Measurements from ENCODE around the gene PRIMA1. TPM values are rescaled to one million over a fixed set of nuclear protein-coding genes. Genes with fewer than 3 reads are reported as not detected.

Gene PRIMA1
- total and polyA plus RNA-seq, 10 of the 15 experiments (the other 5 are each of a cell fraction or from before 2014, with no cell fraction given): not detected

GRCh38 chr14:93712838-93713724 lies 75.2 kb downstream of the PRIMA1 start:
- no peak overlapping the region for H3K4me2 ChIP-seq (ENCODE audit: control insufficient read depth, insufficient read depth)

More at GRCh38 chr14:93712838-93713724, 75.2 kb downstream of the PRIMA1 start:
- H2AFZ ChIP-seq (ENCODE audit: control insufficient read depth, low read depth, low read length): no peak overlapping the region
- in situ Hi-C loops (cut with MboI) (no loop called here), intact Hi-C loops (cut with micrococcal nuclease; ENCODE audit: unreplicated experiment) (no loop called here)
- no peaks in the 10 kb centered on the region for H3K36me3 ChIP-seq (ENCODE audit: control insufficient read depth in 2 of 2, insufficient read depth in 2 of 2, low read length in 1 of 2)
- ChIA-PET RAD21 (ENCODE audit: unreplicated experiment) (no interaction called here), CTCF (no interaction called here), SMC1A (ENCODE audit: uncharacterized antibody, unreplicated experiment) (interaction anchor here (1.2 kb wide), 1 partner anchor 14 kb away, joined by 3 read pairs; no protein-coding TSS in a partner anchor), POLR2A (no interaction called here)
- H3K27ac ChIP-seq (ENCODE audit: control insufficient read depth, insufficient read depth): no peak overlapping the region
- ATAC-seq (no peak), DNase-seq (ENCODE audit: low read depth, low spot score) (no peak), FAIRE-seq (no peak)
- no TSS peak for BruUV-seq (replicated peaks)
- no peak for TF ChIP-seq KAT2A (conservative IDR thresholded peaks at IDR 0.05; ENCODE audit: control insufficient read depth, low read depth, low read length)
- TF ChIP-seq CREB1 (IDR thresholded peaks at IDR 0.05; ENCODE audit: low read depth): no peak
- no peak for TF ChIP-seq BACH1 (IDR thresholded peaks at IDR 0.05; ENCODE audit: borderline replicate concordance)
- TF ChIP-seq NFXL1 (IDR thresholded peaks at IDR 0.05; ENCODE audit: borderline replicate concordance): no peak
- TF ChIP-seq, protein P1, sequence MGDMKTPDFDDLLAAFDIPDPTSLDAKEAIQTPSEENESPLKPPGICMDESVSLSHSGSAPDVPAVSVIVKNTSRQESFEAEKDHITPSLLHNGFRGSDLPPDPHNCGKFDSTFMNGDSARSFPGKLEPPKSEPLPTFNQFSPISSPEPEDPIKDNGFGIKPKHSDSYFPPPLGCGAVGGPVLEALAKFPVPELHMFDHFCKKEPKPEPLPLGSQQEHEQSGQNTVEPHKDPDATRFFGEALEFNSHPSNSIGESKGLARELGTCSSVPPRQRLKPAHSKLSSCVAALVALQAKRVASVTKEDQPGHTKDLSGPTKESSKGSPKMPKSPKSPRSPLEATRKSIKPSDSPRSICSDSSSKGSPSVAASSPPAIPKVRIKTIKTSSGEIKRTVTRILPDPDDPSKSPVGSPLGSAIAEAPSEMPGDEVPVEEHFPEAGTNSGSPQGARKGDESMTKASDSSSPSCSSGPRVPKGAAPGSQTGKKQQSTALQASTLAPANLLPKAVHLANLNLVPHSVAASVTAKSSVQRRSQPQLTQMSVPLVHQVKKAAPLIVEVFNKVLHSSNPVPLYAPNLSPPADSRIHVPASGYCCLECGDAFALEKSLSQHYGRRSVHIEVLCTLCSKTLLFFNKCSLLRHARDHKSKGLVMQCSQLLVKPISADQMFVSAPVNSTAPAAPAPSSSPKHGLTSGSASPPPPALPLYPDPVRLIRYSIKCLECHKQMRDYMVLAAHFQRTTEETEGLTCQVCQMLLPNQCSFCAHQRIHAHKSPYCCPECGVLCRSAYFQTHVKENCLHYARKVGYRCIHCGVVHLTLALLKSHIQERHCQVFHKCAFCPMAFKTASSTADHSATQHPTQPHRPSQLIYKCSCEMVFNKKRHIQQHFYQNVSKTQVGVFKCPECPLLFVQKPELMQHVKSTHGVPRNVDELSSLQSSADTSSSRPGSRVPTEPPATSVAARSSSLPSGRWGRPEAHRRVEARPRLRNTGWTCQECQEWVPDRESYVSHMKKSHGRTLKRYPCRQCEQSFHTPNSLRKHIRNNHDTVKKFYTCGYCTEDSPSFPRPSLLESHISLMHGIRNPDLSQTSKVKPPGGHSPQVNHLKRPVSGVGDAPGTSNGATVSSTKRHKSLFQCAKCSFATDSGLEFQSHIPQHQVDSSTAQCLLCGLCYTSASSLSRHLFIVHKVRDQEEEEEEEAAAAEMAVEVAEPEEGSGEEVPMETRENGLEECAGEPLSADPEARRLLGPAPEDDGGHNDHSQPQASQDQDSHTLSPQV (IDR thresholded peaks at IDR 0.05): no peak
- no peak for TF ChIP-seq RB1 (IDR thresholded peaks at IDR 0.05; ENCODE audit: borderline replicate concordance)
- TF ChIP-seq SMC3 (IDR thresholded peaks at IDR 0.05; ENCODE audit: borderline replicate concordance, low read length): no peak
- no peak for TF ChIP-seq KDM1A (IDR thresholded peaks at IDR 0.05; ENCODE audit: borderline replicate concordance)
- no peaks in the 10 kb centered on the region for H3K4me1 ChIP-seq (ENCODE audit: control insufficient read depth, insufficient read depth, low read length)
- no peaks in the 10 kb centered on the region for H3K79me2 ChIP-seq (ENCODE audit: control insufficient read depth, insufficient read depth, low read length)
- H3K9ac ChIP-seq (ENCODE audit: control insufficient read depth, insufficient read depth, low read length): no peak overlapping the region
- H3K4me3 ChIP-seq: no peak overlapping the region
- H3K9me3 ChIP-seq (replicated peaks; ENCODE audit: control insufficient read depth, insufficient read depth, low read length): no peaks in the 10 kb centered on the region
- H3K27me3 ChIP-seq (replicated peaks in 1 of 2; ENCODE audit: control insufficient read depth in 2 of 2, insufficient read depth in 2 of 2, low read length in 1 of 2): no peaks in the 10 kb centered on the region; a peak in 2 of 4 replicates
- 21% methylated on average over 18 of the region's 18 CpGs for WGBS (ENCODE audit: insufficient coverage, insufficient replicate concordance, low lambda C conversion rate, missing lambda C conversion rate)
- H4K20me1 ChIP-seq (ENCODE audit: control insufficient read depth, insufficient read depth): no peaks in the 10 kb centered on the region

Data from GM12878 (cell line).